GM23338 (cell line): ENCODE data around the gene C1QL4.

ENCODE experiments used
- CTCF ChIP-seq, 2 experiments: fragments of 200-600 bp in 1 of 2; sonication (generic) in 1 of 2; conservative IDR thresholded peaks; 2 replicates each; pipeline versions ENCODE4 v1.5.1 to v1.6.1; 2016 to 2017; ENCODE audit warnings: antibody characterized with exemption in 2 of 2, low read depth in 2 of 2, mild to moderate bottlenecking in 2 of 2, moderate library complexity in 1 of 2
- EZH2phosphoT487 ChIP-seq: fragments of 200-600 bp; sonication (generic); IDR thresholded peaks from one replicate; pipeline ENCODE4 v1.8.1; 2018; ENCODE audit warnings: antibody characterized with exemption; ENCODE audit not compliant: unreplicated experiment
- POLR2AphosphoS5 ChIP-seq: IDR thresholded peaks from 2 replicates; pipeline ENCODE4 v1.6.1; 2016; ENCODE audit warnings: antibody characterized with exemption, low read depth
- TF ChIP-seq, protein P1 (sequence below): IDR thresholded peaks from one replicate; pipeline ENCODE4 v1.6.1; 2018; ENCODE audit warnings: antibody characterized with exemption; ENCODE audit not compliant: unreplicated experiment

GRCh38 chr12:49288922-49289555 lies 47.9 kb downstream of the C1QL4 start:
- TF ChIP-seq POLR2AphosphoS5 (no peak), EZH2phosphoT487 (no peak), CTCF (conservative IDR thresholded peaks at IDR 0.05; ENCODE audit: low read depth in 2 of 2) (no peak)
- TF ChIP-seq, protein P1, sequence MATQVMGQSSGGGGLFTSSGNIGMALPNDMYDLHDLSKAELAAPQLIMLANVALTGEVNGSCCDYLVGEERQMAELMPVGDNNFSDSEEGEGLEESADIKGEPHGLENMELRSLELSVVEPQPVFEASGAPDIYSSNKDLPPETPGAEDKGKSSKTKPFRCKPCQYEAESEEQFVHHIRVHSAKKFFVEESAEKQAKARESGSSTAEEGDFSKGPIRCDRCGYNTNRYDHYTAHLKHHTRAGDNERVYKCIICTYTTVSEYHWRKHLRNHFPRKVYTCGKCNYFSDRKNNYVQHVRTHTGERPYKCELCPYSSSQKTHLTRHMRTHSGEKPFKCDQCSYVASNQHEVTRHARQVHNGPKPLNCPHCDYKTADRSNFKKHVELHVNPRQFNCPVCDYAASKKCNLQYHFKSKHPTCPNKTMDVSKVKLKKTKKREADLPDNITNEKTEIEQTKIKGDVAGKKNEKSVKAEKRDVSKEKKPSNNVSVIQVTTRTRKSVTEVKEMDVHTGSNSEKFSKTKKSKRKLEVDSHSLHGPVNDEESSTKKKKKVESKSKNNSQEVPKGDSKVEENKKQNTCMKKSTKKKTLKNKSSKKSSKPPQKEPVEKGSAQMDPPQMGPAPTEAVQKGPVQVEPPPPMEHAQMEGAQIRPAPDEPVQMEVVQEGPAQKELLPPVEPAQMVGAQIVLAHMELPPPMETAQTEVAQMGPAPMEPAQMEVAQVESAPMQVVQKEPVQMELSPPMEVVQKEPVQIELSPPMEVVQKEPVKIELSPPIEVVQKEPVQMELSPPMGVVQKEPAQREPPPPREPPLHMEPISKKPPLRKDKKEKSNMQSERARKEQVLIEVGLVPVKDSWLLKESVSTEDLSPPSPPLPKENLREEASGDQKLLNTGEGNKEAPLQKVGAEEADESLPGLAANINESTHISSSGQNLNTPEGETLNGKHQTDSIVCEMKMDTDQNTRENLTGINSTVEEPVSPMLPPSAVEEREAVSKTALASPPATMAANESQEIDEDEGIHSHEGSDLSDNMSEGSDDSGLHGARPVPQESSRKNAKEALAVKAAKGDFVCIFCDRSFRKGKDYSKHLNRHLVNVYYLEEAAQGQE: no peak
